WTC11 (cell line): Measurements from ENCODE around the gene POU2F3. TPM values are rescaled to one million over a fixed set of nuclear protein-coding genes. Genes with fewer than 3 reads are reported as not detected.
A peak's percentile ranks its signal among the peaks of the same experiment; 100 is the strongest.

ENCODE experiments used
- ATAC-seq: fragments of 200-7000 bp; cut with Tn5 transposase; 2 replicates; pipeline ENCODE4 v1.10.0; 2021; ENCODE audit warnings: mild to moderate bottlenecking, moderate library complexity
- CTCF ChIA-PET: fragments of 300-600 bp; sonication (Branson Sonifier 250); formaldehyde crosslinking; loops from one replicate; lab custom pipeline; 2021; ENCODE audit warnings: antibody characterized with exemption; lab: Charles Lee
- POLR2A ChIA-PET: fragments of 350-600 bp; sonication (Branson Sonifier 250); formaldehyde crosslinking; loops from one replicate; lab custom pipeline; 2021; ENCODE audit warnings: antibody characterized with exemption; lab: Charles Lee
- DNase-seq: peaks from one replicate; pipeline ENCODE4 v3.0.0; 2021; ENCODE audit warnings: low spot score
- H3K27ac Mint-ChIP-seq: 2 replicates; pipeline ENCODE4 v1.8.0; 2021; ENCODE audit warnings: mixed read lengths
- H3K27me3 Mint-ChIP-seq: 2 replicates; pipeline ENCODE4 v1.8.0; 2021; ENCODE audit warnings: low read depth, mild to moderate bottlenecking, moderate library complexity, mixed read lengths
- H3K36me3 Mint-ChIP-seq: 2 replicates; pipeline ENCODE4 v1.8.0; 2021; ENCODE audit warnings: mixed read lengths
- H3K4me1 Mint-ChIP-seq: 2 replicates; pipeline ENCODE4 v1.8.0; 2022; ENCODE audit warnings: mixed read lengths
- H3K4me3 Mint-ChIP-seq: 2 replicates; pipeline ENCODE4 v1.8.0; 2021; ENCODE audit warnings: mild to moderate bottlenecking, moderate library complexity, mixed read lengths
- H3K9me3 Mint-ChIP-seq: 2 replicates; pipeline ENCODE4 v1.8.0; 2021; ENCODE audit warnings: mixed read lengths
- CBFB ChIP-seq: sonication (generic); formaldehyde crosslinking; IDR thresholded peaks from 2 replicates; pipeline ENCODE4 v1.8.1; 2022; ENCODE audit warnings: mild to moderate bottlenecking, low read depth, missing genetic modification reagents
- FOXK1 ChIP-seq: sonication (generic); formaldehyde crosslinking; IDR thresholded peaks from 2 replicates; pipeline ENCODE4 v1.8.0; 2022; ENCODE audit warnings: mild to moderate bottlenecking, moderate library complexity, missing genetic modification reagents
- GABPB1 ChIP-seq: sonication (generic); formaldehyde crosslinking; IDR thresholded peaks from 2 replicates; pipeline ENCODE4 v1.8.1; 2023; ENCODE audit warnings: mild to moderate bottlenecking, missing genetic modification reagents
- IRF2 ChIP-seq: sonication (generic); formaldehyde crosslinking; IDR thresholded peaks from 2 replicates; pipeline ENCODE4 v1.8.0; 2022; ENCODE audit warnings: low read depth, missing genetic modification reagents, borderline replicate concordance
- PRRX2 ChIP-seq: fragments of 250-450 bp; sonication (Bioruptor Pico); IDR thresholded peaks from 2 replicates; pipeline ENCODE4 v1.8.0; 2021; ENCODE audit warnings: mild to moderate bottlenecking
- ZNF317 ChIP-seq: sonication (generic); formaldehyde crosslinking; IDR thresholded peaks from 2 replicates; pipeline ENCODE4 v1.8.1; 2023; ENCODE audit warnings: low read depth, mild to moderate bottlenecking, moderate library complexity, missing genetic modification reagents, borderline replicate concordance
- total RNA-seq: library from RNA; stranded (reverse); gene quantifications from 3 replicates; pipeline ENCODE4 v1.2.3, GENCODE V29; 2021
- TF ChIP-seq, protein P1 (sequence below): sonication (generic); formaldehyde crosslinking; IDR thresholded peaks from 2 replicates; pipeline ENCODE4 v1.8.1; 2023; ENCODE audit warnings: mild to moderate bottlenecking, missing genetic modification reagents, moderate library complexity
- TF ChIP-seq, protein P2 (sequence below): fragments of 250-450 bp; sonication (Bioruptor Pico); IDR thresholded peaks from 2 replicates; pipeline ENCODE4 v1.9.0; 2021; ENCODE audit warnings: moderate library complexity, mild to moderate bottlenecking, inconsistent platforms, borderline replicate concordance
- TF ChIP-seq, protein P3 (sequence below): sonication (generic); formaldehyde crosslinking; IDR thresholded peaks from 2 replicates; pipeline ENCODE4 v1.8.1; 2022; ENCODE audit warnings: low read depth, missing genetic modification reagents, borderline replicate concordance
- TF ChIP-seq, protein P4 (sequence below): sonication (generic); formaldehyde crosslinking; IDR thresholded peaks from 2 replicates; pipeline ENCODE4 v1.8.0; 2022; ENCODE audit warnings: mild to moderate bottlenecking, missing genetic modification reagents
- TF ChIP-seq, protein P5 (sequence below): sonication (generic); formaldehyde crosslinking; IDR thresholded peaks from 2 replicates; pipeline ENCODE4 v1.8.0; 2022; ENCODE audit warnings: mild to moderate bottlenecking, missing genetic modification reagents
- TF ChIP-seq, protein P6 (sequence below): sonication (generic); formaldehyde crosslinking; IDR thresholded peaks from 2 replicates; pipeline ENCODE4 v1.8.0; 2023; ENCODE audit warnings: missing genetic modification reagents
- TF ChIP-seq, protein P7 (sequence below): sonication (generic); formaldehyde crosslinking; IDR thresholded peaks from 2 replicates; pipeline ENCODE4 v1.8.1; 2022; ENCODE audit warnings: mild to moderate bottlenecking, moderate library complexity, missing genetic modification reagents
- TF ChIP-seq, protein P8 (sequence below): sonication (generic); formaldehyde crosslinking; IDR thresholded peaks from 2 replicates; pipeline ENCODE4 v1.8.1; 2022; ENCODE audit warnings: missing genetic modification reagents, borderline replicate concordance

Gene POU2F3
- total RNA-seq, 1 experiment from 2014 or later, result 0.61 TPM

DNA sequence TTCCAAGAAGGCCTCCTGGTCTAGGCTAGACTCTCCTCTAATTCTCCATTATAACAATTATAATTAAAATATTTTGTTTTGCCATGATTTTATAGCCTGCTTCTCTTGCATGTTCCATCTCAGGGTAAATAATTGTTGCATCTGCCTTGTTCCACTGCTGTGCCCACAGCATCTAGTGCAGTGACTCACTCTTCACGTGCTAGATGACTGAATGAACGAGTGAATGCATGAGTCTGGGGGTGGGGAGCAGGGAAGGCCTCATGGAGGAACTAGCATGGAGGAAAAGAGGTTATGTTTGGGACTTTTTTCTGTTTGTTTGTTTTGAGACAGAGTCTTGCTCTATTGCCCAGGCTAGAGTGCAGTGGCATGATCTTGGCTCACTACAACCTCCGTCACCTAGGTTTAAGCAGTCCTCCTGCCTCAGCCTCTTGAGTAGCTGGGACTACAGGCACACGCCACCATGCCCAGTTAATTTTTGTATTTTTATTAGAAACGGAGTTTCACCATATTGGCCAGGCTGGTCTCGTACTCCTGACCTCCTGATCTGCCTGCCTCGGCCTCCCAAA, 34.3 kb upstream of the POU2F3 start (continued):
- no peak for TF ChIP-seq PRRX2 (CRISPR knock-in tag)

DNA sequence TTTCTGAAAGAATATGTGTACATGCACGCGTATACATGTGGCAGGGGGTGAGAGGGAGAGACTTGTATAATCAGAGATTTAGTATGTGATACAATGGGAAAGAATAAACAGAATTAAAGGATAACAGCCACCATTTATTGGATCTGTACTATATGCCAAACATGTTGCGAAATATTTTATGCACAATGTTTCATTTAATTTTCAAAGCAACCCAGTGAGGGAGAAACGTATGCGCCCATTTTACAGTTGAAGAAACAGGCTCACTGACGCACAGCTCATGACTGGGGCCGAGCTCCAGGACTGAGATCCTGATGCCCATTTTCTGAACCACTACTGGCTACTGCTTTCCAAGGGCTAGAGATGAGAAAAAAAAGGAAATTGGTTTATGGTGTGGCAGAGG, 32.4 kb upstream of the POU2F3 start:
- no peaks in the 10 kb centered on the region for H3K36me3 Mint-ChIP-seq
- no peak for ATAC-seq
- no peaks in the 10 kb centered on the region for H3K9me3 Mint-ChIP-seq
- TF ChIP-seq, protein P1, sequence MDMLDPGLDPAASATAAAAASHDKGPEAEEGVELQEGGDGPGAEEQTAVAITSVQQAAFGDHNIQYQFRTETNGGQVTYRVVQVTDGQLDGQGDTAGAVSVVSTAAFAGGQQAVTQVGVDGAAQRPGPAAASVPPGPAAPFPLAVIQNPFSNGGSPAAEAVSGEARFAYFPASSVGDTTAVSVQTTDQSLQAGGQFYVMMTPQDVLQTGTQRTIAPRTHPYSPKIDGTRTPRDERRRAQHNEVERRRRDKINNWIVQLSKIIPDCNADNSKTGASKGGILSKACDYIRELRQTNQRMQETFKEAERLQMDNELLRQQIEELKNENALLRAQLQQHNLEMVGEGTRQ (CRISPR knock-in tag), result no peak
- TF ChIP-seq, protein P2, sequence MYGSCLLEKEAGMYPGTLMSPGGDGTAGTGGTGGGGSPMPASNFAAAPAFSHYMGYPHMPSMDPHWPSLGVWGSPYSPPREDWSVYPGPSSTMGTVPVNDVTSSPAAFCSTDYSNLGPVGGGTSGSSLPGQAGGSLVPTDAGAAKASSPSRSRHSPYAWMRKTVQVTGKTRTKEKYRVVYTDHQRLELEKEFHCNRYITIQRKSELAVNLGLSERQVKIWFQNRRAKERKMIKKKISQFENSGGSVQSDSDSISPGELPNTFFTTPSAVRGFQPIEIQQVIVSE (CRISPR knock-in tag), result no peak
- TF ChIP-seq FOXK1 (no peak), ZNF317 (CRISPR knock-in tag) (no peak), CBFB (CRISPR knock-in tag) (no peak)
- TF ChIP-seq, protein P3, sequence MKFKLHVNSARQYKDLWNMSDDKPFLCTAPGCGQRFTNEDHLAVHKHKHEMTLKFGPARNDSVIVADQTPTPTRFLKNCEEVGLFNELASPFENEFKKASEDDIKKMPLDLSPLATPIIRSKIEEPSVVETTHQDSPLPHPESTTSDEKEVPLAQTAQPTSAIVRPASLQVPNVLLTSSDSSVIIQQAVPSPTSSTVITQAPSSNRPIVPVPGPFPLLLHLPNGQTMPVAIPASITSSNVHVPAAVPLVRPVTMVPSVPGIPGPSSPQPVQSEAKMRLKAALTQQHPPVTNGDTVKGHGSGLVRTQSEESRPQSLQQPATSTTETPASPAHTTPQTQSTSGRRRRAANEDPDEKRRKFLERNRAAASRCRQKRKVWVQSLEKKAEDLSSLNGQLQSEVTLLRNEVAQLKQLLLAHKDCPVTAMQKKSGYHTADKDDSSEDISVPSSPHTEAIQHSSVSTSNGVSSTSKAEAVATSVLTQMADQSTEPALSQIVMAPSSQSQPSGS (CRISPR knock-in tag), result no peak
- TF ChIP-seq, protein P4, sequence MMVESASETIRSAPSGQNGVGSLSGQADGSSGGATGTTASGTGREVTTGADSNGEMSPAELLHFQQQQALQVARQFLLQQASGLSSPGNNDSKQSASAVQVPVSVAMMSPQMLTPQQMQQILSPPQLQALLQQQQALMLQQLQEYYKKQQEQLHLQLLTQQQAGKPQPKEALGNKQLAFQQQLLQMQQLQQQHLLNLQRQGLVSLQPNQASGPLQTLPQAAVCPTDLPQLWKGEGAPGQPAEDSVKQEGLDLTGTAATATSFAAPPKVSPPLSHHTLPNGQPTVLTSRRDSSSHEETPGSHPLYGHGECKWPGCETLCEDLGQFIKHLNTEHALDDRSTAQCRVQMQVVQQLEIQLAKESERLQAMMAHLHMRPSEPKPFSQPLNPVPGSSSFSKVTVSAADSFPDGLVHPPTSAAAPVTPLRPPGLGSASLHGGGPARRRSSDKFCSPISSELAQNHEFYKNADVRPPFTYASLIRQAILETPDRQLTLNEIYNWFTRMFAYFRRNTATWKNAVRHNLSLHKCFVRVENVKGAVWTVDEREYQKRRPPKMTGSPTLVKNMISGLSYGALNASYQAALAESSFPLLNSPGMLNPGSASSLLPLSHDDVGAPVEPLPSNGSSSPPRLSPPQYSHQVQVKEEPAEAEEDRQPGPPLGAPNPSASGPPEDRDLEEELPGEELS (CRISPR knock-in tag), result no peak
- TF ChIP-seq, all 79 proteins: peak for 0
- CTCF ChIA-PET, result interaction anchor here (2.2 kb wide), 1 partner anchor 39 kb away, joined by 5 read pairs; no protein-coding TSS in a partner anchor
- H3K4me1 Mint-ChIP-seq, result peaks cover 18% of the 10 kb centered on the region
- no peak for DNase-seq
- no peak overlapping the region for H3K4me3 Mint-ChIP-seq
- peaks cover 92% of the 10 kb centered on the region for H3K27me3 Mint-ChIP-seq
- H3K27ac Mint-ChIP-seq, result no peak overlapping the region; the same call in 1 of the 2 replicates
- POLR2A ChIA-PET, result interaction anchor here (0.6 kb wide), 1 partner anchor 685 kb away, joined by 4 read pairs; no protein-coding TSS in a partner anchor

DNA sequence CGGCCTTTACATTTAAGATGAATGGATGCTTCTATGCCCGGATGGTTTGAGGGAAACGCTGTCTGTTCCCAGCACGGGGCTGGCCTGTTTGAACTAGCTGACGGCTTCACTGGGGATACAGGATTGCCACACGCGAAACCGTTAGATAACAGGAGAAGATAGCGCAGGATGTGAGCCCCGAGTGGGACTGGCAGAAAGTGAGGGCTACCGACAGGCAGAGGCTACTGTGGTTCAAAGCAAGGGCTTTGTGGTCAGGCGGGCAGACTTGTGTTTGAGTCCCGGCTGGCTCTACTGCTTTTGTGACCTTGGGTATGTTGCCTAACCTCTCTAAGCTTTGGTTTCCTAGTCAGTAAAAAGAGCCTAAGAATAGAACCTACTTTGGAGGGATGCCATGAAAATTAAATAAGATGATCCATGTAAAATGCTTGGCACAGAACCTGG, 31.9 kb upstream of the POU2F3 start:
- ChIA-PET CTCF (interaction anchor here (2.2 kb wide), 1 partner anchor 40 kb away, joined by 5 read pairs; no protein-coding TSS in a partner anchor), POLR2A (interaction anchor here (0.6 kb wide), 1 partner anchor 685 kb away, joined by 4 read pairs; no protein-coding TSS in a partner anchor)
- Mint-ChIP-seq H3K27ac (no peak overlapping the region), H3K9me3 (no peaks in the 10 kb centered on the region), H3K36me3 (no peaks in the 10 kb centered on the region), H3K4me3 (no peak overlapping the region), H3K27me3 (peaks cover 92% of the 10 kb centered on the region), H3K4me1 (peaks cover 21% of the 10 kb centered on the region)
- ATAC-seq, result no peak
- DNase-seq, result no peak
- peak; percentile 39; the same call in 1 of the 2 replicates for TF ChIP-seq GABPB1 (CRISPR knock-in tag)
- TF ChIP-seq, protein P5, sequence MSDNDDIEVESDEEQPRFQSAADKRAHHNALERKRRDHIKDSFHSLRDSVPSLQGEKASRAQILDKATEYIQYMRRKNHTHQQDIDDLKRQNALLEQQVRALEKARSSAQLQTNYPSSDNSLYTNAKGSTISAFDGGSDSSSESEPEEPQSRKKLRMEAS (CRISPR knock-in tag), result no peak

DNA sequence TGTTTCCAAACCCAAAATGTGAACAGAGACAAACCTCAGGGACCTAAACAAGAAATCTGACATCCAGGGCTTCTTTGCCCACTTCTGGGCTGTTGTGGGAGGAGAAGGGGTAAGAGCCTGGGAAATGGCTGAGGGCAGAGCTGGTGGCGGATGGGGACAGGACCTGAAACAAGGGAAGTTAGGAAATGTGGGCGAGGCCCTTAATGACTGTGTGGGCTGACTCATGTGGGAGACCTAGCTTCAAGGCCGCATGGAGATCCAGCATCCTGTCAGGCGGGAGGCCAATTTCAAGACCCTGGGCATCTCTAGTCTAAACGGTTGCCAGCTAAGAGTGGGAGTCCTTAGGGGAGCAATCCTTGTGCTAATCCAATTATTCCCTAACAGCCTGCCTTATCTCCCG, 31.2 kb upstream of the POU2F3 start:
- POLR2A ChIA-PET, result no interaction called here
- CTCF ChIA-PET, result interaction anchor here (0.9 to 2.2 kb wide), 3 partner anchors 20 to 40 kb away, joined by 3 to 8 read pairs (median 5); no protein-coding TSS in a partner anchor
- Mint-ChIP-seq H3K27me3 (peaks cover 92% of the 10 kb centered on the region), H3K4me3 (no peak overlapping the region), H3K4me1 (peaks cover 26% of the 10 kb centered on the region), H3K27ac (no peak overlapping the region), H3K9me3 (no peaks in the 10 kb centered on the region), H3K36me3 (no peaks in the 10 kb centered on the region)
- ATAC-seq (no peak), DNase-seq (no peak)
- TF ChIP-seq, protein P3 (CRISPR knock-in tag), result no peak
- TF ChIP-seq, protein P6, sequence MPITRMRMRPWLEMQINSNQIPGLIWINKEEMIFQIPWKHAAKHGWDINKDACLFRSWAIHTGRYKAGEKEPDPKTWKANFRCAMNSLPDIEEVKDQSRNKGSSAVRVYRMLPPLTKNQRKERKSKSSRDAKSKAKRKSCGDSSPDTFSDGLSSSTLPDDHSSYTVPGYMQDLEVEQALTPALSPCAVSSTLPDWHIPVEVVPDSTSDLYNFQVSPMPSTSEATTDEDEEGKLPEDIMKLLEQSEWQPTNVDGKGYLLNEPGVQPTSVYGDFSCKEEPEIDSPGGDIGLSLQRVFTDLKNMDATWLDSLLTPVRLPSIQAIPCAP (CRISPR knock-in tag), result no peak
- TF ChIP-seq IRF2, result no peak
- TF ChIP-seq, protein P7, sequence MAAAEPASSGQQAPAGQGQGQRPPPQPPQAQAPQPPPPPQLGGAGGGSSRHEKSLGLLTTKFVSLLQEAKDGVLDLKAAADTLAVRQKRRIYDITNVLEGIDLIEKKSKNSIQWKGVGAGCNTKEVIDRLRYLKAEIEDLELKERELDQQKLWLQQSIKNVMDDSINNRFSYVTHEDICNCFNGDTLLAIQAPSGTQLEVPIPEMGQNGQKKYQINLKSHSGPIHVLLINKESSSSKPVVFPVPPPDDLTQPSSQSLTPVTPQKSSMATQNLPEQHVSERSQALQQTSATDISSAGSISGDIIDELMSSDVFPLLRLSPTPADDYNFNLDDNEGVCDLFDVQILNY (CRISPR knock-in tag), result no peak
- TF ChIP-seq, protein P8, sequence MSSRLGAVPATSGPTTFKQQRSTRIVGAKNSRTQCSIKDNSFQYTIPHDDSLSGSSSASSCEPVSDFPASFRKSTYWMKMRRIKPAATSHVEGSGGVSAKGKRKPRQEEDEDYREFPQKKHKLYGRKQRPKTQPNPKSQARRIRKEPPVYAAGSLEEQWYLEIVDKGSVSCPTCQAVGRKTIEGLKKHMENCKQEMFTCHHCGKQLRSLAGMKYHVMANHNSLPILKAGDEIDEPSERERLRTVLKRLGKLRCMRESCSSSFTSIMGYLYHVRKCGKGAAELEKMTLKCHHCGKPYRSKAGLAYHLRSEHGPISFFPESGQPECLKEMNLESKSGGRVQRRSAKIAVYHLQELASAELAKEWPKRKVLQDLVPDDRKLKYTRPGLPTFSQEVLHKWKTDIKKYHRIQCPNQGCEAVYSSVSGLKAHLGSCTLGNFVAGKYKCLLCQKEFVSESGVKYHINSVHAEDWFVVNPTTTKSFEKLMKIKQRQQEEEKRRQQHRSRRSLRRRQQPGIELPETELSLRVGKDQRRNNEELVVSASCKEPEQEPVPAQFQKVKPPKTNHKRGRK (CRISPR knock-in tag), result no peak
